Fibroblast of mammary gland (primary cell): Measurements from ENCODE around the gene TUFM.

Experiments
- DNase-seq: peaks from one replicate; pipeline ENCODE4 v3.0.0-alpha.2; 2010; ENCODE audit warnings: low read depth
- H3K4me3 ChIP-seq: 2 replicates; pipeline ENCODE4 v1.5.1; 2011; ENCODE audit warnings: low read depth, mild to moderate bottlenecking, low read length, moderate library complexity; ENCODE audit not compliant: control insufficient read depth
- CTCF ChIP-seq: conservative IDR thresholded peaks from 2 replicates; pipeline ENCODE4 v1.5.1; 2011; ENCODE audit warnings: low read depth, low read length, inconsistent platforms; ENCODE audit not compliant: control insufficient read depth, insufficient read depth

The TUFM gene

GRCh38 chr16:28865001-28865688, 19.0 kb upstream of the TUFM start:
- no peak for DNase-seq
- peak overlapping the region; percentile 80 for H3K4me3 ChIP-seq
- no peak for TF ChIP-seq CTCF

- H3K4me3 ChIP-seq, result peak overlapping the region; percentile 80
- peak; percentile 79 for DNase-seq
- no peak for TF ChIP-seq CTCF
Observed at GRCh38 chr16:28863929-28864793, 18.0 kb upstream of the TUFM start.

- TF ChIP-seq CTCF, result no peak
- H3K4me3 ChIP-seq, result no peak overlapping the region
- DNase-seq, result no peak
Observed at GRCh38 chr16:28859326-28859725, 13.2 kb upstream of the TUFM start.

- H3K4me3 ChIP-seq, result no peak overlapping the region
- no peak for TF ChIP-seq CTCF
- DNase-seq, result no peak
Observed at GRCh38 chr16:28858421-28858820, 12.3 kb upstream of the TUFM start.

- no peak for DNase-seq
- no peak for TF ChIP-seq CTCF
- peak overlapping the region; percentile 97 for H3K4me3 ChIP-seq
Observed at GRCh38 chr16:28846933-28847273, 755 bp upstream of the TUFM start.

- TF ChIP-seq CTCF, result no peak
- no peak for DNase-seq
- peak overlapping the region; percentile 97 for H3K4me3 ChIP-seq
Observed at GRCh38 chr16:28845761-28846079, 428 bp downstream of the TUFM start.
